B cell (primary cell): ENCODE measurements around the gene GMCL2. TPM values are rescaled to one million over a fixed set of nuclear protein-coding genes. Genes with fewer than 3 reads are reported as not detected.

Experiments
- ATAC-seq: fragments of 200-7000 bp; cut with Tn5 transposase; one replicate; pipeline ENCODE4 v1.10.0; 2021; ENCODE audit warnings: low read depth, mild to moderate bottlenecking, moderate number of reproducible peaks, moderate library complexity
- CTCF ChIA-PET: fragments of 350-600 bp; sonication (Branson Sonifier 250); formaldehyde crosslinking; loops from one replicate; lab custom pipeline; 2021; ENCODE audit warnings: antibody characterized with exemption, inconsistent platforms; lab: Charles Lee
- POLR2A ChIA-PET: fragments of 350-600 bp; sonication (Branson Sonifier 250); formaldehyde crosslinking; loops from one replicate; lab custom pipeline; 2021; ENCODE audit warnings: antibody characterized with exemption; lab: Charles Lee
- DNase-seq: peaks from one replicate; pipeline ENCODE4 v3.0.0; 2013
- H2AFZ ChIP-seq: 2 replicates; pipeline ENCODE4 v1.6.1; 2012; ENCODE audit warnings: mild to moderate bottlenecking, low read depth, low read length; ENCODE audit not compliant: insufficient read depth, poor library complexity, severe bottlenecking
- H3K27ac ChIP-seq, 2 donors: 1 replicate in 1 of 2; 2 replicates in 1 of 2; pipeline ENCODE4 v1.5.1; 2012 to 2013; ENCODE audit warnings: low read length in 2 of 2, mild to moderate bottlenecking in 2 of 2, moderate library complexity in 1 of 2
- H3K27me3 ChIP-seq, 4 experiments: fragments of 200-600 bp in 1 of 4; sonication (generic) in 1 of 4; replicated peaks in 1 of 4; 1 replicate in 2 of 4; 2 replicates in 2 of 4; pipeline versions ENCODE4 v1.6.1 to v1.7.0; 2013 to 2016; ENCODE audit warnings: low read length in 3 of 4, mild to moderate bottlenecking in 2 of 4, mixed read lengths in 1 of 4, moderate library complexity in 1 of 4; ENCODE audit not compliant: insufficient read depth in 4 of 4, control insufficient read depth in 3 of 4; ENCODE audit errors: control extremely low read depth in 1 of 4
- H3K36me3 ChIP-seq, 2 experiments: replicated peaks in 1 of 2; 1 replicate in 1 of 2; 2 replicates in 1 of 2; pipeline versions ENCODE4 v1.6.1 to v1.7.1; 2013; ENCODE audit warnings: low read length in 1 of 2; ENCODE audit not compliant: insufficient read depth in 2 of 2, control insufficient read depth in 1 of 2; ENCODE audit errors: control extremely low read depth in 1 of 2, extremely low read depth in 1 of 2
- H3K4me1 ChIP-seq, 2 donors: fragments of 200-600 bp in 1 of 2; sonication (generic) in 1 of 2; 1 replicate in 1 of 2; 2 replicates in 1 of 2; pipeline versions ENCODE4 v1.5.1 to v1.6.1; 2013 to 2017; ENCODE audit warnings: low read length in 2 of 2; ENCODE audit not compliant: control insufficient read depth in 2 of 2, insufficient read depth in 2 of 2
- H3K4me2 ChIP-seq: replicated peaks from 2 replicates; pipeline ENCODE3; 2012; ENCODE audit warnings: mild to moderate bottlenecking, low read depth, low read length; ENCODE audit not compliant: poor library complexity, severe bottlenecking
- H3K4me3 ChIP-seq, 5 experiments: fragments of 200-600 bp in 1 of 5; sonication (generic) in 1 of 5; 1 replicate in 3 of 5; 2 replicates in 2 of 5; pipeline versions ENCODE4 v1.5.1 to v1.7.0; 2011 to 2016; ENCODE audit warnings: low read length in 4 of 5, mild to moderate bottlenecking in 4 of 5, low read depth in 2 of 5, control low read depth in 1 of 5, moderate library complexity in 1 of 5; ENCODE audit not compliant: insufficient read depth in 1 of 5; ENCODE audit errors: control extremely low read depth in 1 of 5, extremely low read depth in 1 of 5
- H3K79me2 ChIP-seq: fragments of 200-600 bp; sonication (generic); one replicate; pipeline ENCODE4 v1.6.0; 2016; ENCODE audit warnings: low read length; ENCODE audit not compliant: control insufficient read depth, insufficient read depth
- H3K9ac ChIP-seq: fragments of 200-600 bp; sonication (generic); 2 replicates; pipeline ENCODE4 v1.6.1; 2017; ENCODE audit warnings: mild to moderate bottlenecking, low read length, moderate library complexity
- H3K9me3 ChIP-seq, 3 donors: one replicate each; pipeline versions ENCODE4 v1.6.1 to v1.7.1; 2013; ENCODE audit warnings: low read length in 2 of 3; ENCODE audit not compliant: control insufficient read depth in 2 of 3, insufficient read depth in 1 of 3; ENCODE audit errors: control extremely low read depth in 1 of 3
- H4K20me1 ChIP-seq: 2 replicates; pipeline ENCODE4 v1.6.0; 2012; ENCODE audit warnings: mild to moderate bottlenecking, low read length; ENCODE audit not compliant: insufficient read depth, control insufficient read depth, poor library complexity, severe bottlenecking
- H3K27ac Mint-ChIP-seq: one replicate; pipeline ENCODE4 v1.8.0; 2021; ENCODE audit warnings: mixed read lengths
- H3K27me3 Mint-ChIP-seq: one replicate; pipeline ENCODE4 v1.8.0; 2021; ENCODE audit warnings: mixed read lengths
- H3K4me1 Mint-ChIP-seq: one replicate; pipeline ENCODE4 v1.8.0; 2021; ENCODE audit warnings: mixed read lengths
- H3K4me3 Mint-ChIP-seq: one replicate; pipeline ENCODE4 v1.8.0; 2021; ENCODE audit warnings: mixed read lengths
- H3K9me3 Mint-ChIP-seq: one replicate; pipeline ENCODE4 v1.8.0; 2022; ENCODE audit warnings: mixed read lengths; ENCODE audit not compliant: insufficient read depth
- EZH2 ChIP-seq: IDR thresholded peaks from 2 replicates; pipeline ENCODE4 v1.6.1; 2012; ENCODE audit warnings: borderline replicate concordance, low read depth, mild to moderate bottlenecking, moderate library complexity, low read length; ENCODE audit not compliant: insufficient read depth, poor library complexity, severe bottlenecking
- WGBS: methylation state at CpG from one replicate; pipeline ENCODE4 v1.1.5; 2013; ENCODE audit warnings: missing lambda C conversion rate; ENCODE audit not compliant: insufficient coverage; 5-methylcytosine and 5-hydroxymethylcytosine counted together
- intact Hi-C: fragments of 100-400 bp; cut with micrococcal nuclease; formaldehyde crosslinking; loops from one replicate; pipeline ENCODE4 v1.10.0; 2022
- polyA plus RNA-seq: library from polyadenylated mRNA; depleted of rRNA; stranded (reverse); fragments of >200 nt; gene quantifications from 2 replicates; pipeline ENCODE4 v1.2.3, GENCODE V29; 2012
- total RNA-seq, 2 donors: library from RNA; stranded (reverse); fragments of 120-200 nt in 1 of 2; gene quantifications; 1 replicate in 1 of 2; 2 replicates in 1 of 2; pipeline versions ENCODE4 v1.2.3 to v1.2.4, GENCODE V29; 2013 to 2022
- TF ChIP-seq, protein P1 (sequence below): fragments of 200-600 bp; IDR thresholded peaks from one replicate; pipeline ENCODE4 v1.8.0; 2022; ENCODE audit warnings: antibody characterized with exemption, mild to moderate bottlenecking

GMCL2 gene
- total and polyA plus RNA-seq, 2 donors (not counting 1 experiment from before 2014, with no cell fraction given), result not detected

DNA sequence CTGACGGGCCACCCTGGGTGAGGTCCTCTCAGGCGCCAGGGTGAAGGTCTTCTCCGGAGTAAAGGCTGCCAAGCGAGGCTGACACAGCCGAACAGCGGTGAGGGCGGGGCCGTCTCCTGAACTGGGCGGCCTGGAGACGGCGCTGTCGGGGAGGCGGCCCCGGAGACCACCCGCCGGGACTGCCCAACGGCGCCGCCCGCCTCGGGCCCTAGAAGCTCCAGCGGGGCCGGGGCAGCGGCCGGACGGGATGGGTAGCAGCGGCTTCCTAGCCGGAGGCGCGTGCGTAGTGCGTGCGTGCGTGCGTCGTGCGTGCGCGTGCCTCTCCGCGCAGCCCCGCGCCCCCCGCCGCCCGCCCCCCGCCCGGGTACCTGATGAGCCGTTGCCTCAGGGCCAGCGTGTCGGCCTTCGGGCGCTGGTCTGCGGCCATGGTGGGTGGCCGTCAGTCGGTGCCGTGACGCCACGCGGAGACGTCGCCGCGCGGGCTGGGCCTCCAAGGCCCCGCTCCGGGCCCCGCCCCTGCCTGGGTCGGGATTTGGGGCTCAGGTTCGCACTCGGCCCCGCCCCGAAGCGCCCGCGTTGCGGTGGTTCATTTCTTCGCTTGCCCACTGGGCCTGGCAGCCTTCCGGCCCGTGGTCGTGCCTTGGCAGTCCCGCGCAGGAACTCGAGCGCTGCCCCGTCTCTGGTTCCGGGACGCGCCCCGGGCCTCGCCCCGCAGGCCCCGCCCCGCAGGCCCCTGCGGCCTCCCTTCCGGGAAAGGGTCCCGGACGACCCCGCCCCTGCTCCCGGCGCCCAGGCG lies 45.2 kb upstream of the GMCL2 start, which contains the start of gene PHYKPL:
PHYKPL (minus strand) TSS at position 679 of the 796 bp plus-strand sequence; CDS start at position 427, 252 bp downstream.
- peak within 1 kb of the TSS; percentile 93 for H3K27ac Mint-ChIP-seq
- ATAC-seq (peak; percentile 71), DNase-seq (peak; percentile 83)
- Histone ChIP-seq H4K20me1 (peaks cover 48% of the 10 kb centered on the region), H3K27ac (peak within 1 kb of the TSS; percentile 77 to 88), H3K4me1 (peaks cover 21 to 46% of the 10 kb centered on the region in 2 donors), H3K9me3 (no peaks in the 10 kb centered on the region), H3K36me3 (peaks cover 2 to 41% of the 10 kb centered on the region in 2 experiments), H3K4me3 (peak within 1 kb of the TSS; percentile 49 to 85 (median 71)), H3K27me3 (no peaks in the 10 kb centered on the region), H3K79me2 (peaks cover 45% of the 10 kb centered on the region), H3K9ac (peak within 1 kb of the TSS; percentile 73), H2AFZ (peak within 1 kb of the TSS; percentile 81), H3K4me2 (peak within 1 kb of the TSS; percentile 86)
- intact Hi-C loops, result loop anchor here (1.0 to 10.0 kb wide), 4 partner anchors 28 to 626 kb away; partner anchors contain the start of genes CLK4, HNRNPAB and ZNF354B
- POLR2A ChIA-PET, result interaction anchor here (1.5 to 2.7 kb wide), 2 partner anchors 25 to 28 kb away, joined by 4 to 12 read pairs; partner anchors contain the start of gene HNRNPAB
- TF ChIP-seq EZH2, result no peak
- TF ChIP-seq, protein P1, sequence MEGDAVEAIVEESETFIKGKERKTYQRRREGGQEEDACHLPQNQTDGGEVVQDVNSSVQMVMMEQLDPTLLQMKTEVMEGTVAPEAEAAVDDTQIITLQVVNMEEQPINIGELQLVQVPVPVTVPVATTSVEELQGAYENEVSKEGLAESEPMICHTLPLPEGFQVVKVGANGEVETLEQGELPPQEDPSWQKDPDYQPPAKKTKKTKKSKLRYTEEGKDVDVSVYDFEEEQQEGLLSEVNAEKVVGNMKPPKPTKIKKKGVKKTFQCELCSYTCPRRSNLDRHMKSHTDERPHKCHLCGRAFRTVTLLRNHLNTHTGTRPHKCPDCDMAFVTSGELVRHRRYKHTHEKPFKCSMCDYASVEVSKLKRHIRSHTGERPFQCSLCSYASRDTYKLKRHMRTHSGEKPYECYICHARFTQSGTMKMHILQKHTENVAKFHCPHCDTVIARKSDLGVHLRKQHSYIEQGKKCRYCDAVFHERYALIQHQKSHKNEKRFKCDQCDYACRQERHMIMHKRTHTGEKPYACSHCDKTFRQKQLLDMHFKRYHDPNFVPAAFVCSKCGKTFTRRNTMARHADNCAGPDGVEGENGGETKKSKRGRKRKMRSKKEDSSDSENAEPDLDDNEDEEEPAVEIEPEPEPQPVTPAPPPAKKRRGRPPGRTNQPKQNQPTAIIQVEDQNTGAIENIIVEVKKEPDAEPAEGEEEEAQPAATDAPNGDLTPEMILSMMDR, result no peak
- peak within 1 kb of the TSS; percentile 87 for H3K4me3 Mint-ChIP-seq
- CTCF ChIA-PET, result interaction anchor here (1.7 kb wide), 1 partner anchor 156 kb away, joined by 4 read pairs; no protein-coding TSS in a partner anchor
- H3K9me3 Mint-ChIP-seq, result no peaks in the 10 kb centered on the region
- H3K27me3 Mint-ChIP-seq, result no peaks in the 10 kb centered on the region
- WGBS, result under 1% methylated on average over 101 of the region's 102 CpGs
- H3K4me1 Mint-ChIP-seq, result peaks cover 50% of the 10 kb centered on the region
